ENCODE results near the gene PRSS53.

GRCh38 chr16:31055613-31056012 lies 33.1 kb downstream of the PRSS53 start:
- TF ChIP-seq CTCF (conservative IDR thresholded peaks at IDR 0.05; ENCODE audit: low read depth, low read length) (no peak), EZH2 (IDR thresholded peaks at IDR 0.05; ENCODE audit: low read length, unreplicated experiment) (no peak)
